Breast epithelium (tissue), 3 donors: ENCODE measurements around the gene FTO.

Experiments used
- CTCF ChIP-seq, 3 donors: fragments of 450-650 bp; IDR thresholded peaks; one replicate each; pipeline ENCODE4 v1.5.1; 2016 to 2017; ENCODE audit warnings: antibody characterized with exemption in 3 of 3, mild to moderate bottlenecking in 3 of 3, moderate library complexity in 3 of 3
- POLR2AphosphoS5 ChIP-seq, 3 donors: sonication (generic); formaldehyde crosslinking; IDR thresholded peaks; one replicate each; pipeline ENCODE4 v1.6.1; 2017; ENCODE audit warnings: antibody characterized with exemption in 3 of 3

DNA sequence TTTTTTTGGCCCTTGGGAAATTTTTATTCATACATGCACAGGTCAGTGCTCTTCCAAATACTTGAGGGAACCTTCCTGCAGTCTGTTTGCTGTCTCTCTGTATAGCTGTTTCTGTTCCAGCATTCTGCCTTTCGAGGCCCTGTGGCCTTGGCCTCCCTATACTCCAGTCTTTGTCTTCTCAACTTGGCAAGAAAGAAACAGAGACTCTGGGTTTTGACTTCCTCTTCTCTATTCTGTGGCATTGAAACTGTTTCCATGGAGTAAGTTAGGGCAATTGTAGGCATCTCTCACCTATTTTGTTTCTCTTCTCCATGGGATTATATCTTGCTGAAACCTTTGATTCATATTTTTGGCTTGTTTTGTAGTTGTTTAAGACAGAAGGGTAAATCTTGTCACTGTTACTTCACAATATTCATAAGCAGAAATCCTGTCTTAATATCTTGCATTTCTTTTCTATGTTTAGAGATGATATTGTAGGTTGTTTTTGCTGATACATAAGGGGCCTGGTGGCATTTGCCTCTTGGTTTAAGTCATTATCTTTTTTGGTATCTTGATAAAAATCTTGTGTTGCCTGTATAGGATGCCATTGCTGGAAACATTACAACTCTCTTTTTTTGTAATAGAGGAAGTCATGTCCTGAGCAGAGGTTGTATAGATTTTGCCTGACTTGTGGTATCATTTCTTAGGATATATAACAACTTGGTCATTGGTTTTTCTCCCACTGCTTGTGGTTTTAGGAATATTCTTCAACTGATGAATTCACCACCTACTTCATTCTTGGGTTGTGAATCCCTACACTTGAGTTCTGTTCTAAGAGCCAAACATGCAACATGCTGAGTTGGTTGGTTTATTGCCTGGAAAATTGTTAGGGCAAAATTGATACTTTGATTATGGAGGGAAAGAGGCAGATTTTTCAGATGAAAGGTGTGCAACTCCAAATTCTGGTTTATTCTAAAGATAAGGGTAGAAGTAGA lies 168.6 kb downstream of the FTO start:
- TF ChIP-seq CTCF (IDR thresholded peaks at IDR 0.05) (no peak), POLR2AphosphoS5 (IDR thresholded peaks at IDR 0.05) (no peak)
